NK-92 (cell line): ENCODE measurements around the gene GRAMD4.

Experiments used
- DNase-seq: peaks from one replicate; lab custom pipeline; 2025; ENCODE audit not compliant: unreplicated experiment; lab: John Stamatoyannopoulos, UW

Gene GRAMD4

DNA sequence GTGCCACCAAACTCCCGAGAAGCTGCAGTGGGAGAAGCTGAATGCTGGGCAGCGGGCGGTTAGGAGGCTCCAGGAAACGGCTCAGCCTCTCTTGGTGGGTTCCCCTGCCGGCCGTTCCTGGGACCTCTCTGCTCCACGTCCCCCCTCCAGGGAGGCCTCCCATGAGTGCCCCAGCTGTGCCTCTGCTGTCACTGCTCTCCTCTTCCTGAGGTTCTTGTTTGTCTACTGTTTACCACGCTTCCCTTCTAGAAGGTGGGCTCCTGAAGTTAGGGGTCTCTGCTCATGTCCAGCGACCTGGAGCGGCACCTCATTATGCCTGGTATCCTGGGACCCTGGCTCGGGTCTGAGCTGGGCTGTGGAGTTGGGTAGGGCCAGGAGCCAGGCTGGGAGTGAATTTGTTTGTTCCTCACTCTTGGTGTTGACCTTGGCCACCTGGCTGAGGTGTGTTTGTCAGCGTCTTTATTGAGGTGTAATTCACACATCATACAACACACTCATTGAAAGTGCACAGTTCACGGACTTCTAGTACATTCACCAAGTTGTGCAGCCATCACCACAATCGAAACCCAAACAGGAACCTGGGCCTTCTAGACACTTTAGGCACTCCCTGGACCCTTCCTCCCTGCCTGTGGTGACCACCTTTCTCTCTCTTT, 37.8 kb upstream of the GRAMD4 start:
- DNase-seq = no peak

- DNase-seq = no peak
These were observed 36.6 kb upstream of the GRAMD4 start for GRCh38 chr22:46583571-46583970.

DNA sequence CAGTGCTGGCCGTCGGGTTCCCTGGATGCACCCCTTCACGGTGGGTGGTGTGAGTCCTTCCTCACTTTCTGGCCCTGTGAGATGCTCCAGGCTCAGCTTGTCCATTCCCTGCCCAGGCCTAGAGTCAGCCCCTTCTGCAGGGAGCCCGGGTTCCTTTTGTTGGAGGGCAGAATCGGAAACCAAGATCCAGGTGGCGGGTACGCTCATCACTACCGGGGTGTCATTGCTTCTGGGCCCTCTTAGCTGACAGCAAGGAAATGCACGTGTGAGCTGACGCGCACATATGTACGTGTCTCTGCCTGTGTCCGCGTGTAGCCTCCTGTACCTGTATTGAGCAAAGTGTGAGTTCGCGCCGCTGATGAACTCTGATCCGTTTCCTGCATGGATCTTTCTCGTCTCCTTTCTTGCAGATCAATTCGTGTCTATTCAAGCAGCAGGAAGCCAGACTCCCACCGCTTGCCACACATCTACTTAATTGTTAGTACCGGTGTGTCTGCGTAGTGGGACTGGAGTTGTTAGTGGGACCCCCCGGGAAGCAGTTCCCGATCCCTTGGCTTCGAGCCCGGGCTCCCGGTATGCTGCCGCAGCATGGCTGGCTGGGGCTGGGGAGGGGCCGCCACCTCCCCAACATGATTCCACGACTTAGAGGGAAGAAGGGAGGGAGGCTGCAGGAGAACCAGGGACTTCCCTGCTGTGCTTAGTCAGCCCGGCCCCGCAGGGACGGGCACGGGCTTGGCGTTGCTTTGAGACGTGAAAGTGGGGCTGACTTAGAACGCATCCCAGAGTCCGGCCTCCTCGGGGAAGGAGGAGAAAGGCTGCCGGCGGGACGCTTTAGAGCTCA, 35.9 kb upstream of the GRAMD4 start:
- DNase-seq = no peak

GRCh38 chr22:46585340-46586122, 34.7 kb upstream of the GRAMD4 start:
- DNase-seq = no peak

- no peak for DNase-seq
These were observed 34.1 kb upstream of the GRAMD4 start for GRCh38 chr22:46586123-46586519.

- DNase-seq = no peak
These were observed 33.6 kb upstream of the GRAMD4 start for GRCh38 chr22:46586531-46587011.

DNA sequence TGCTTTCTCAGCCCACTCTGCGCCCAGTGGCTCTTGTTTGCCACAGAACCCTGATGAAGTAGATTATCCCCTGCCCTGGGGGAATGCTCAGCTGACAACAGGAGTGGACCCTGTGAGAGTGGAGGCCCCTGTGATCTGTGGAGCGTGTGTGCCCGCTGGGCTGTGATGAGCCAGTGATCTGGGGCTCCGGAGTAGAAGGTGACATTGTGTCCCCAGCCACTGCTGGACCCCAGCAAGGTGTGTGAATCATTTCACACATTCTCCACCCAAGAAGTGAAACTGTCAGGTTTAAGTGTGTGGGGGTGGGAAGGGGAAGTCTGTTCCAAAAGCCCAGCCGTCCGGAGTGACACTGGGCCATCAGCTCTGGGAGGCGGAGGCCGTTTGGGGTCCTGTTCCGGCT, 33.1 kb upstream of the GRAMD4 start:
- DNase-seq = no peak

- DNase-seq = no peak
These were observed 32.5 kb upstream of the GRAMD4 start for GRCh38 chr22:46587492-46588278.

DNA sequence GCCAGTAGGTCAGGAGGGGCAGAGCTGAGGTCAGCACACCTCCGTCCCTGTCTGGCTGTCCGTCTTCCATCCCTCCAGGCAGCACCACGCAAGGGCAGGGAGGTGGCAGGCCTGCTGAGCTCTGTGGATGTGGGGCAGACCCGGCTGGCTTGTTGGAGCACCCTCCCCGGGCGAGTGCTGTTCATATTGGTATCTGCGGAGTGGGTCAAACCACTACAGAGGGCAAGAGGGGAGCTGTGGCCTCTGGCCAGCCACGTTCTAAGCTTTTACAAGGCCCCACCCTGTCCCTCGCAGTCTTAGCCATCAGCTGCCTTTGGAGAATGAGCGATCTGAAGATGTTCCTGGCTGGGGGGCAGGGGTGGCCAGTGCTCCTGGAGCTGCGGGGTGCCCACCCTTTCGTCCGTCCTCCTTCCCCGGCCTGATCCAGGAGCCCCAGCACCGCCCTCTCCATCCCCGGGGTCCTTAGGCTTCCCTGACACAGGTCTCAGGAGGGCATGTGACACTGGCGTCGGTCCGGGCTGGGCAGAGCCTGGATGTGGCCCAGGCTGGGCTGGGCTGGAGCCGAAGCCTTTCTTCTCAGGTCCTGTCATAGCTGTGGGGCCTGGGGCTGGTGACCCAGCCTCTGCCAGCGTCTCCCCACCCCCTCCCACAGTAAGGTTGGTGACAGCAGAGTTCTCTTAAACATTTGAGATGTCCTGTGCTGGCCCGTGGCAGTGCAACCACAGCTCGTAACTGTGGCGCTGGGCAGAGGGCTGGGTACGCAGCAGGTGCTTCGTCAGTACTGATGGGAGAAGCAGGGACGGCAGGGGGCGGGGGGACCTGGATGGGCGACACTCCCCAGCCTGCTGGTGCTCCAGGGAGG, 31.7 kb upstream of the GRAMD4 start:
- DNase-seq = no peak

DNA sequence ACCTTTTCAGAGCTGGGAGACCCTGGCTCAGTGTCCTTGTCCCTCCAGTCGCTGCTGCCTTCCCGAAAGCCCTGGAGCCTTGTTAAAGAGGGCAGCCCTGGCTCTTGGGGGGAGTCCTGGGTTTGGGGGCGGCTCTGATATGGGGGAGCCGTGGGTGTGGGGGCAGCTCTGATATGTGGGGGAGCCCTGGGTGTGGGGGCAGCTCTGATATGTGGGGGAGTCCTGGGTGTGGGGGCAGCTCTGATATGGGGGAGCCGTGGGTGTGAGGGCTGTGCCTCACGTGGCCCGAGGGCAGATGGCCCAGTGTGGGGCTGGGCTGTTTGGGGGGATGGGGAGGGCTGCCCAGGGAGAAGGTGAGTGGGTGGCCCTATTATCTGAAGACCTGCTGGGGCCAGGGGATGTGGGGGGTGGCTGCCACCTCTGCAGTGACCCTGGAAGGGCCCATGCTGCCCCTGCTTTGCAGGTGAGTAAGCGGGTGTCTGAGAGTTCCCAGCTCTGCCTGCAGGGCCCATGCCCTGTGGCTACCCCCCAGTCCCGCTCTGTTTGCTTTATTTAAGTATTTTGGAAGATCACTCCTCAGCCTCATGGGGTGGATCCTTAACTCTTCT, 30.9 kb upstream of the GRAMD4 start:
- DNase-seq = no peak

- no peak for DNase-seq
These were observed 30.3 kb upstream of the GRAMD4 start for GRCh38 chr22:46589871-46590271.

DNA sequence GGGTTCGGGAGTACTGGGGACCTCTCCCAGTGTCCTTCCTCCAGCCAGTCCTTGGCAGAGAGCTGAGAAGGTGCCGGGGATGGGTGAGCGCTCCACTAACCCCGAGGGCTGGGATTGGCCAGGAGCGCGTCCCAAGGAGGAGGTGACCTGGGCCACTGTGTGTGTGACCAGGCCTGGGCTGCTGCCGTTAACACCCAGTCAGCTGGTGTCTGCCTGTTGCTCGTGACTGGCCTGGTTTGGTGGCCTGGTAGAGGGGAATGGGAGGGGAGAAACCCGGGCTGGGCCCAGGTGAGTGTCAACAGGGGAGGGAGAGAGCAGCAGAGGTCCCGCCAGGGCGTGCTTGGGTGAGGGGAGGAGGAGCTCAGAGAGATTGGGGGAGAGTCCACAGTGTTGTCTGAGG, 29.9 kb upstream of the GRAMD4 start:
- DNase-seq = no peak

- no peak for DNase-seq
These were observed 28.3 kb upstream of the GRAMD4 start for GRCh38 chr22:46591930-46592329.

- no peak for DNase-seq
These were observed 27.8 kb upstream of the GRAMD4 start for GRCh38 chr22:46592390-46592872.

- DNase-seq = no peak
These were observed 26.9 kb upstream of the GRAMD4 start for GRCh38 chr22:46593211-46593681.

DNA sequence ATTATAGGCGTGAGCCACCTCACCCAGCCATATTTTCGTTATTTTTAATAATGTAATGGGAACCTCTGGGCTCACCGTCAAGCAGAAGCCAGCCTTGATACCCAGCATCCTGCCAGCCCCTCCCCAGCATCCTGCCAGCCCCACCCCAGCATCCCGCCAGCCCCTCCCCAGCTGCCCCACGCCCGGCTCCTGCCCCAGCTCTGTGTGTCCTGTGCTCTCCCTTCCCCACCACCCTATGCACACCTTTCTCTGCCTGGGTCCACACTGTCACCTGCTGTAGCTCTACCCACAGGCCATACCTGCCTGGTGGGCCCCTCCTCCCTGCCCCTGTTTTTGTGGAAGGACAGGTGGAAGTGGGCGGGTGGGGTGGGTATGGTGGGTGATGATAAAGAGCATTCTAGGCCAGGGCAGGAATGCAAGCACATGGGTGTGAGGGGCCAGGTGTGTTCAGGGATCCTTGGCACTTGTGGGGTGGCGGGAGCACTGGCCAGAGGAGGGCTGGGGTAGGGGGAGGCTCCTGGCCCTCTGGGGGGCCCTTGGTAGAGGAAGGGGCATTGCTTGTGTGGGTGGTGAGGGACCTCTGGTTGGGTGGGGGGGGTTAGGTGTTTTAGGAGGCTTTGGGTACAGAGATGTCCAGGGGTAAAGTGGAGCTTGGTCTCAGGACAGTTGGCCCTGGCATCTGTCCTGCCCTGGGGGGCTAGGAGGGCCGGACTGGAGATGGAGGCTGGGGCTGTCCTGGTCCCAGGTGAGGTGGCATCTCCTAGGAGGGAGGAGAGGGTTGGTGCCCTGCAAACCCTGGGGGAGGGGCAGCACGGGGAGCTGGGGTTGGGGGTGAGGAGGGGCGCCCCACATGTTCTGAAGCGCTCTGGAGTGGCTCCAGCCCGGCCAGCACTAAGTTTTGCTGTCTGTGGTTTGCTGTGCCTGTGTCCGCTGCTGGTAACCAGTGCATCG, 25.9 kb upstream of the GRAMD4 start:
- no peak for DNase-seq

- DNase-seq = no peak
These were observed 25.3 kb upstream of the GRAMD4 start for GRCh38 chr22:46594947-46595298.

DNA sequence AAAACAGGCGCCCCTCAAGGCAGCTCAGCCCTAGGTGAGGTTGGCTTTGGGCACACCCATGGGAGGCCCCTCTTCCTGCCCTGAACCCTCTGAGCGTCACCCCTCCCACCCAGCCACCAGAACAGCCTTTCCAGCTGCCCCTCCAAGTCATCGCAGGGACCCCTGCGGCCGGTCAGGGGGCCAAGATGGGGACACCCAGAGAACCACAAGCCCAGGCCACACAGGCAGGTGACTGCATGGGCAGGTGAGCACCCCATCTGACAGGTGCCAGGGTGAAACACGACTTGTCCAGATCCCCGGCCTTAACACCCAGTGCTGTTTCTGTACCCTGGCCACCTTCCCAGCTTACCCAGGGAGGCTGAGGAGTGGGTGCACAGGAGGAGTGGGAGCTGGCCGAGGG, 24.6 kb upstream of the GRAMD4 start:
- no peak for DNase-seq
